Ovary (tissue), 9 donors: ENCODE measurements around the gene GKN1. TPM values are rescaled to one million over a fixed set of nuclear protein-coding genes. Genes with fewer than 3 reads are reported as not detected.

Experiments used
- DNase-seq, 5 donors: peaks; one replicate each; pipeline ENCODE4 v3.0.0-alpha.2; 2019 to 2020
- H3K27ac ChIP-seq, 2 donors: fragments of 200-600 bp; one replicate each; pipeline versions ENCODE4 v1.5.1 to v1.8.0; 2019 to 2022
- H3K27me3 ChIP-seq: fragments of 200-600 bp; one replicate; pipeline ENCODE4 v1.8.0; 2022
- H3K36me3 ChIP-seq: fragments of 200-600 bp; sonication (generic); one replicate; pipeline ENCODE4 v1.5.1; 2019
- H3K4me1 ChIP-seq: one replicate; pipeline ENCODE4 v1.8.1; 2013; ENCODE audit warnings: mild to moderate bottlenecking, moderate library complexity; ENCODE audit not compliant: insufficient read depth
- H3K4me3 ChIP-seq: fragments of 200-600 bp; sonication (generic); one replicate; pipeline ENCODE4 v1.5.1; 2017
- H3K9me3 ChIP-seq, 2 donors: fragments of 200-600 bp in 1 of 2; sonication (generic) in 1 of 2; one replicate each; pipeline versions ENCODE4 v1.5.1 to v1.8.1; 2013 to 2019; ENCODE audit warnings: mild to moderate bottlenecking in 1 of 2, moderate library complexity in 1 of 2
- EP300 ChIP-seq: sonication (generic); formaldehyde crosslinking; IDR thresholded peaks from one replicate; pipeline ENCODE4 v1.6.1; 2017; ENCODE audit warnings: antibody characterized with exemption
- POLR2A ChIP-seq: fragments of 450-650 bp; IDR thresholded peaks from one replicate; pipeline ENCODE4 v1.6.1; 2017; ENCODE audit warnings: antibody characterized with exemption, mild to moderate bottlenecking, moderate library complexity
- WGBS, 3 donors: extraction: QIAGEN DNeasy Blood & Tissue Kit in 1 of 3; methylation state at CpG; one replicate each; pipeline versions ENCODE4 v1.1.5 to v1.1.7; 2013 to 2017; 5-methylcytosine and 5-hydroxymethylcytosine counted together
- intact Hi-C, 4 donors: fragments of 100-400 bp; cut with DNase I; formaldehyde crosslinking; loops; one replicate each; pipeline versions ENCODE4 v1.11.0 to v1.15.1; 2022 to 2023
- polyA plus RNA-seq, 2 donors: library from polyadenylated mRNA; stranded (reverse); fragments of 200-250 nt in 1 of 2; fragments of 350-450 nt in 1 of 2; fragmentation: Illumina TruSeq in 1 of 2; extraction: RNeasy Lipid Tissue Mini Kit (QIAGEN cat#74804) in 1 of 2; gene quantifications; one replicate each; pipeline ENCODE4 v1.2.3, GENCODE V29; 2013 to 2014
- total RNA-seq, 7 donors: library from RNA; depleted of rRNA in 2 of 7; stranded (reverse); fragments of >200 nt in 2 of 7; fragmentation: NEBNext Ultra II Directional in 3 of 7; extraction: Animal tissue kit (Norgen Biotek cat#: 25700) in 3 of 7; gene quantifications; one replicate each; pipeline versions ENCODE4 v1.1.0 to v1.2.4, GENCODE V29; 2016 to 2023
- TF ChIP-seq, protein P1 (sequence below), 3 donors: fragments of 450-650 bp in 2 of 3; fragments of 200-600 bp in 1 of 3; IDR thresholded peaks; one replicate each; pipeline versions ENCODE4 v1.5.1 to v1.8.0; 2016 to 2022; ENCODE audit warnings: antibody characterized with exemption in 3 of 3, mild to moderate bottlenecking in 1 of 3
- donor health status: DM: no; HTN: no; CAD: no; lungs with moderate emphysema.
- donor health status: DM: no; HTN: no; CAD: no.
- donor health status: Bipolar disorder and iron deficiency.
- donor health status: DM: yes; HTN: yes; CAD: no.
- donor health status: DM: no; HTN: no; CAD: no.
- donor health status: DM: yes; HTN: yes; CAD: no.

GKN1 gene
- total and polyA plus RNA-seq, 9 donors: not detected

- Histone ChIP-seq H3K27me3 (no peaks in the 10 kb centered on the region), H3K9me3 (no peaks in the 10 kb centered on the region), H3K4me3 (no peak overlapping the region), H3K27ac (no peak overlapping the region), H3K4me1 (no peaks in the 10 kb centered on the region), H3K36me3 (no peaks in the 10 kb centered on the region)
- intact Hi-C loops: no loop called here
- no peak for DNase-seq
- 62 to 67% (median 65%) methylated on average over 2 of the region's 2 CpGs for WGBS, 3 donors
- TF ChIP-seq POLR2A (no peak), EP300 (no peak)
These were observed 38.0 kb upstream of the GKN1 start for GRCh38 chr2:68936427-68936826.

- intact Hi-C loops: no loop called here
- Histone ChIP-seq H3K27me3 (no peaks in the 10 kb centered on the region), H3K4me3 (no peak overlapping the region), H3K4me1 (no peaks in the 10 kb centered on the region), H3K27ac (no peak overlapping the region), H3K36me3 (no peaks in the 10 kb centered on the region), H3K9me3 (no peaks in the 10 kb centered on the region)
- no peak for TF ChIP-seq EP300
- TF ChIP-seq POLR2A: no peak
- TF ChIP-seq, protein P1, sequence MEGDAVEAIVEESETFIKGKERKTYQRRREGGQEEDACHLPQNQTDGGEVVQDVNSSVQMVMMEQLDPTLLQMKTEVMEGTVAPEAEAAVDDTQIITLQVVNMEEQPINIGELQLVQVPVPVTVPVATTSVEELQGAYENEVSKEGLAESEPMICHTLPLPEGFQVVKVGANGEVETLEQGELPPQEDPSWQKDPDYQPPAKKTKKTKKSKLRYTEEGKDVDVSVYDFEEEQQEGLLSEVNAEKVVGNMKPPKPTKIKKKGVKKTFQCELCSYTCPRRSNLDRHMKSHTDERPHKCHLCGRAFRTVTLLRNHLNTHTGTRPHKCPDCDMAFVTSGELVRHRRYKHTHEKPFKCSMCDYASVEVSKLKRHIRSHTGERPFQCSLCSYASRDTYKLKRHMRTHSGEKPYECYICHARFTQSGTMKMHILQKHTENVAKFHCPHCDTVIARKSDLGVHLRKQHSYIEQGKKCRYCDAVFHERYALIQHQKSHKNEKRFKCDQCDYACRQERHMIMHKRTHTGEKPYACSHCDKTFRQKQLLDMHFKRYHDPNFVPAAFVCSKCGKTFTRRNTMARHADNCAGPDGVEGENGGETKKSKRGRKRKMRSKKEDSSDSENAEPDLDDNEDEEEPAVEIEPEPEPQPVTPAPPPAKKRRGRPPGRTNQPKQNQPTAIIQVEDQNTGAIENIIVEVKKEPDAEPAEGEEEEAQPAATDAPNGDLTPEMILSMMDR (IDR thresholded peaks at IDR 0.05): no peak
- DNase-seq: no peak
- WGBS, 3 donors: 78 to 93% (median 84%) methylated on average over 1 of the region's 1 CpG
These were observed 37.5 kb upstream of the GKN1 start for GRCh38 chr2:68936889-68937288.

DNA sequence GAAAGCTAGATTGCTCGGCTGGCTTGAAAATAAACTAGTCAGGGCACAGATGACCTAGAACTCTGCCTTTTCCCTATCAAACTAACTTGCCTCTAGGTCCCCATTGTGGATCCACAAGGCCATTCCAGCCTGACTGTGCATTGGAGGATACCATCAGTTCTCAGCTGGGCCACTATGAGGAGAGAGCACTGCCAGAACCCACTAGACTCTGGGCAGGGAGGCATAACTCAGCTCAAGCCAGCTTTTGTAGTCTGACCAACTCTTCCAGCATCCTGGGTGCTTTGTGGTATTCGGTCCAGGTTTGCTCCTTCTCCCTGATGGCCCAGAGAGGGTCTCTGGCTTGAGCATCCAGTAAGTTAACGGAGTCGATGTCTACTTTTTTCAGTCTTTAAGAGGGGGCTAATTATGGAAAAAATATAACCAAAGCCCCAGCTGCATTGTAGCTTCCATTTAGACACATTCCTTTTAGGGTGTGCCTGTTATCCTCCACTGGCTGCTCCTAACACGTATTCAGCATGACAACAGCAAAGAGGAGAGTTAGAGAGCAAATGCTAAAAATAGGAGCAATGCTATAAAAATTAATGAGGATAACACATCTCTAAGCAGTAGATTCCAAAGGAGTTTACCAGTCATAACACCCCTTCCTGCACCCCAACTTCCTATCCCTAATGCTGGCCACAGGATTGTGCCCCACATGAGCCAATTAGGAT, 36.9 kb upstream of the GKN1 start:
- no peaks in the 10 kb centered on the region for H3K27me3 ChIP-seq
- H3K36me3 ChIP-seq: no peaks in the 10 kb centered on the region
- TF ChIP-seq, protein P1 (IDR thresholded peaks at IDR 0.05): no peak
- TF ChIP-seq POLR2A (no peak), EP300 (no peak)
- WGBS, 3 donors: 74 to 78% (median 77%) methylated on average over 5 of the region's 5 CpGs
- intact Hi-C loops: no loop called here
- no peaks in the 10 kb centered on the region for H3K4me1 ChIP-seq
- no peaks in the 10 kb centered on the region for H3K9me3 ChIP-seq
- no peak overlapping the region for H3K4me3 ChIP-seq
- no peak overlapping the region for H3K27ac ChIP-seq
- DNase-seq: no peak

- intact Hi-C loops: no loop called here
- no peak for DNase-seq
- Histone ChIP-seq H3K27ac (no peak overlapping the region), H3K4me3 (no peak overlapping the region), H3K9me3 (no peaks in the 10 kb centered on the region), H3K4me1 (no peaks in the 10 kb centered on the region), H3K27me3 (no peaks in the 10 kb centered on the region), H3K36me3 (no peaks in the 10 kb centered on the region)
- 87 to 94% (median 88%) methylated on average over 3 of the region's 3 CpGs for WGBS, 3 donors
- TF ChIP-seq, protein P1 (IDR thresholded peaks at IDR 0.05): no peak
- TF ChIP-seq EP300: no peak
- TF ChIP-seq POLR2A: no peak
These were observed 35.5 kb upstream of the GKN1 start for GRCh38 chr2:68938938-68939337.

GRCh38 chr2:68939962-68940361, 34.5 kb upstream of the GKN1 start:
- intact Hi-C loops: no loop called here
- 91 to 100% (median 92%) methylated on average over 1 of the region's 1 CpG for WGBS, 3 donors
- no peak overlapping the region for H3K4me3 ChIP-seq

More at GRCh38 chr2:68939962-68940361, 34.5 kb upstream of the GKN1 start:
- Histone ChIP-seq H3K27ac (no peak overlapping the region), H3K36me3 (no peaks in the 10 kb centered on the region), H3K9me3 (no peaks in the 10 kb centered on the region), H3K4me1 (no peaks in the 10 kb centered on the region), H3K27me3 (no peaks in the 10 kb centered on the region)
- DNase-seq: no peak
- TF ChIP-seq EP300: no peak
- no peak for TF ChIP-seq POLR2A
- TF ChIP-seq, protein P1 (IDR thresholded peaks at IDR 0.05): no peak
